ENCODE data around the gene LGALS14. TPM values are rescaled to one million over a fixed set of nuclear protein-coding genes. Genes with fewer than 3 reads are reported as not detected.
"Not testable (repeated sequence)": the region's sequence is repeated elsewhere in the genome, so short reads cannot be mapped to it uniquely, and the experiment has no call there.

Gene LGALS14
- total RNA-seq, 1 donor from 2014 or later = 0.37 TPM

DNA sequence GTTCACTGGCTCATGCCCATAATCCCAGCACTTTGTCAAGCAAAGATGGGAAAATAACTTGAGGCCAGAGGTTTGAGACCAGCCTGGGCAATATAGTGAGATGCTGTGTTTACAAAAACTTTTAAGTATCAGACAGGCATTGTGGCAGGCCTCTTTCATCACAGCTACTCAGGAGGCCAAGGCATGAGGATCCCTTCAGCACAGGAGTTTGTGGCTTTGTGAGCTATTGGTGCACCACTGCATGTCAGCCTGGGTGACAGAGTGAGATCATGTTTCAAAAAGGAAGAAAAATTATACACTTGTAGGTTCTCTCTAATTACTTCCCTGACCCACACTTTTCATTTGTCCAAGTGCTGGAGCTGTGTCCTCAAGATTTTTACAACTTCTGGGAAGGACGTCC is 11.5 kb upstream of the LGALS14 start:
- intact Hi-C loops (cut with micrococcal nuclease) = no loop called here

DNA sequence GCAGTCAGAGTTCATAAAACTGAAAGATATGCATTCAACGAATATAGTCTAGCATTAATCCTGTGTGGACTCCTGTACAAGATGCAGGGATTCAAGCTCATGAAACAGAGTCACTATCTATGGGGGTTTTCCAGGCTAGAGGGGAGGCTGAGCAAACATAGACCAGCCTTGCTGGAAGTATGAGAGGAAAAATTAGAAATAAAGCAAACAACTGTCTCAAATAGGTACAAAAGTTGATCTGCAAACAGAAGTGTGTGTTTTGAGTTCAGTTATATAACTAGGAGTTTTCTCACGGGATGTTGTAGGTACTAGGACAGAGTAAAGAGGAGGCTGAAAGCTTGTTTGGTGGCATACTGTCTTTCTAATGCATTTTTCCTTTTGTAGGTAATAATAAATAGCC is 8.5 kb upstream of the LGALS14 start:
- intact Hi-C loops (cut with micrococcal nuclease) = no loop called here

- intact Hi-C loops (cut with micrococcal nuclease) = no loop called here
These were observed 7.9 kb upstream of the LGALS14 start for GRCh38 chr19:39696387-39696786.

GRCh38 chr19:39698535-39698934 is 5.7 kb upstream of the LGALS14 start:
- intact Hi-C loops (cut with micrococcal nuclease) = no loop called here

DNA sequence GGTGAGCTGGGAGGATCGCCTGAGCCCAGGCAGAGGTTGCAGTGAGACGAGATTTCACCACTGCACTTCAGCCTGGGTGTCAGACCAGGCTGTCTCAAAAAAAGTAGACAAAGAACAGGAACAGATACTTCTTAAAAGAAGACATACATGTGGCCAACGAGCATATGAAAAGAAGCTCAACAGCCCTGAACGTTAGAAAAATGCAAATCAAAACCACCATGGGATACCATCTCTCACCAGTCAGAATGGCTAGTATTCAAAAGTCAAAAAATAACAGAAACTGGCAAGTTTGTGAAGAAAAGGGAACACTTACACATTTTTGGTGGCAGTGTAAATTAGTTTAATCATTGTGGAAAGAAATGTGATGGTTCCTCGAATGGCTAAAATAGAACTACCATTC is 3.0 kb upstream of the LGALS14 start:
- intact Hi-C loops (cut with micrococcal nuclease) = no loop called here

GRCh38 chr19:39705578-39706188 is 1.4 kb downstream of the LGALS14 start:
- intact Hi-C loops (cut with micrococcal nuclease) = loop anchor here (2.0 kb wide), 1 partner anchor 27 kb away; no protein-coding TSS in a partner anchor

- intact Hi-C loops (cut with micrococcal nuclease) = no loop called here
These were observed 4.3 kb downstream of the LGALS14 start for GRCh38 chr19:39708594-39708993.

- intact Hi-C loops (cut with micrococcal nuclease) = no loop called here
These were observed 5.0 kb downstream of the LGALS14 start for GRCh38 chr19:39709026-39709872.

DNA sequence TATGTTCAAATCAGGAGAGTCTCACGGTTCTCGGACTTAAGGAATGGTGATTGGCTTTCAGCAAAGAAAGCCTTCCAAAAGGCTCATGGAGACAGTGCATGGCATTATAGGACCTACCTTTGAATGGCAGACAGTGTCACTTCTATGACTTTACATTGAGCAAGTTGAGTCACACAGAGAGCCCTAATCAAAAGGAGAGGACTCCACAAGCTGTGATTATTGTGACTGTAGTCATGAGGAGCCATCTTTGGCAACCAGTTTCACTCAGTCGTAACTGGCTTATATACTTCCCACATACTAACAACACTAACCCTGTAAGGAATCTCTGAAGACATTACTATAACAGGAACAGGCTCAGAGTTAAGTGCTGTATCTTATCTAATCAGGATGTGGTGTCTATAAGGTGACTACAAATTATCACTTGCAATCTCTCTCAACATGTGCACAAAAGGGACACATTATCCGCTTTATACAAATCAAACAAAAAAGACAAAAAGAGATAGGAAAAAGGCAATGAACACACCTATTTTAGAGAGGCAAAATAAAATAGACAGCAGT is 6.1 kb downstream of the LGALS14 start:
- intact Hi-C loops (cut with micrococcal nuclease) = no loop called here

GRCh38 chr19:39720144-39720543 is 15.9 kb downstream of the LGALS14 start:
- intact Hi-C loops (cut with micrococcal nuclease) = not testable (repeated sequence)

- intact Hi-C loops (cut with micrococcal nuclease) = no loop called here
These were observed 21.7 kb downstream of the LGALS14 start for GRCh38 chr19:39725995-39726394.

DNA sequence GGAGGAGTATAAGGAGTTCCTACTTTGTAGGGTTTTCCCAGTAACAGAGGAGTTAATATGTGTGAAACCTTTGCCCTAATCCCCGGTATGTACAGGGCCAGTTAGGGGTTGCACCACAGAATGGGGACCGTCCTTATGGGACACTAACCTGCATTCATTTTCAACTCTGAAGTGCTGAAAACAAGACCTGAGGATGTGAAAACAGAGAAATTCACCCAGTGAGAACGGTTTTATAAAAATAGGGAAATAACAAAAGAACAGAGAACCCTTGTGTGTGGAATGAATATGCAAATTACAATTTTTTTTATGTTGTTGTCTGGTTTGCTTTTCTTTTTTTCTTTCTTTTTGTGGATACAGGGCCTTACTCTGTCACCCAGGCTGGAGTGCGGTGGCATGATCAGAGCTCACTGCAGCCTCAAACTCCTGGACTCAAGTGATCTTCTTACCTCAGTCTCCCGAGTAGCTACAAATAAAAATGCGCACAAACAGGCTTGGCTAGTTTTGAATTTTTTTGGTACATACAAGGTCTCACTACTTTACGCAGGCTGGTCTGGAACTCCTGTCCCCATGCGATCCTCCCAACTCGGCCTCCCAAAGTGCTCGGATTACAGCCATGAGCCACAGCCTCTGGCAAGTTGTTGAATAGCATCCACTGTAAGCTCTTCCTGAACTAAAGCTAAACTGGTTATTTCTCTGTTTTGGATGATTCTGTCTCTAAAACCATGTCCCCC is 23.0 kb downstream of the LGALS14 start:
- intact Hi-C loops (cut with micrococcal nuclease) = no loop called here

DNA sequence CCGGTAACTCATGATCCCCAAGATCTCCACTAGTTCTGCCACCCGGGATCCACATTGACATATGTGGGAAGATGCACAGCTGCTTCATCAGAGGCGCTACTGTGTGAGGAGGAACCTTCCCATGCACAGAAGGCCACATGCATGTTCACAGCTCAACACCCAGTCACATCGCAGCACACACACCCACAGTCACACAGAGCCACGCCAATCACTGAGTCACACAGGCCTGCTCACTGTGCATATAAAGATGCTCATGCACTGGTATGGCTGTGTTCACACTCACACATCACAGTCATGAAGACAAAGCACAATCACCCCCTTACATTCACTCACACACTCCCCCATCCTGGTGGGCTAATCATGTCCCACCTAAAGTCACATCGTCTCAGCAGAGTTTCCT is 23.8 kb downstream of the LGALS14 start:
- intact Hi-C loops (cut with micrococcal nuclease) = no loop called here

DNA sequence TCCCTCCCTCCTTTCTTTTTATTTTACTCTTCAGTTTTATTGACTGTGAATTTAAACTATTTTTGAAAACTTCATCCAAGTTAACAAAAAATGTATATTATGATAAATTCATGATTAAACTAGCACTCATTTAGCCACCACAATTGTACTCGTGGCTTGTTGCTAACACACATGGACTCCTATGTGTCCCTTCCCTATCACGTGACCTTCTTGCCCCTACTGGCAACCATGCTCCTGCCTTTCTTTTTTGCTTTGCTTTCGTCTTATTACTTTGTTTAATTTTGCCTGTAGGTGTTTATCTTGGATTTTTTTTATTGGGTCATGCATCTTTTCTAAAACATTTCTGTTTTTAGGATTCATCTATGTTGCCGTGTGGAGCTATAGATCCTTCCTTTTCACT is 25.3 kb downstream of the LGALS14 start:
- intact Hi-C loops (cut with micrococcal nuclease) = no loop called here

- intact Hi-C loops (cut with micrococcal nuclease) = no loop called here
These were observed 27.4 kb downstream of the LGALS14 start for GRCh38 chr19:39731685-39732084.

DNA sequence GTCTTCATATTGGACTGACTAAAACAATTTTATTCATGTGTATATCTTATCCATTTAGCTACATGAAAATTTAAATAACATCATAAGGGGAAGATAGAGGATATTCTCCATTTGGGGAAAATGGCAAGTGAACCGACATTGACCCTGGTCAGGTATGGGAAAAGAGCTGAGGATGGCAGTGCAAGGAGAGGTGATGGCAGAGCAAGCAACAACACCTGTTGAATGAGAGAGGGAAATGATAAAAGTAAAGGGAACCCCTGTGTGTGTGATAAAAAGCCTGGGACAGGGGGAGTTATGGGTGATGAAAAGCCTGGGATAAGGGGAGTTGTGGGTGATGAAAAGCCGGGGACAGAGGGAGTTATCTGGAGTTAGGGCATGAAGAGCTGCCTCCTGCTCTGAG is 29.6 kb downstream of the LGALS14 start:
- intact Hi-C loops (cut with micrococcal nuclease) = no loop called here

GRCh38 chr19:39735688-39736087 is 31.4 kb downstream of the LGALS14 start:
- intact Hi-C loops (cut with micrococcal nuclease) = no loop called here

GRCh38 chr19:39736088-39736487 is 31.8 kb downstream of the LGALS14 start:
- intact Hi-C loops (cut with micrococcal nuclease) = no loop called here

GRCh38 chr19:39737351-39737750 is 33.1 kb downstream of the LGALS14 start:
- intact Hi-C loops (cut with micrococcal nuclease) = no loop called here

DNA sequence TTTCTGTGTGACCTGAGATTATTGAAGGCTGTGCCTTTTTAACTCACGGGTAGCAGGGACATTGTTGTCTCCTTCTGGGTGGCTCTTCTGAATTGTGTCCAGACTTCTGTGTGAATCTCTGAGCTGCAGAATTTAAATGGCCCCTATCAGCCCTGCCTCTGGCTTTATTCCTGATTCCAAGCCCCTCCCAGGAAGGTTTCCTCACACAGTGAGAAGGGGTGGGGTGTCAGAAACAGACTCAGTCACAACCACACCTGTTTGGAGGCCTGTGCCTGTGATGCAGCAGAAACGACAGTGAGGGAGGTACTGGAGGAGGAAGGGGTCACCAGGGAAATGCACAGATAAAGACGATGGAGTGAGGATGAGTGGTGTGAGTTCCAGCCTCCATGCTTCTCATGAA is 33.6 kb downstream of the LGALS14 start, which contains the start of gene CLC:
CLC (minus strand) TSS at position 139 of the 400 bp plus-strand sequence; CDS start at position 62, 77 bp downstream.
- intact Hi-C loops (cut with micrococcal nuclease) = no loop called here

- intact Hi-C loops (cut with micrococcal nuclease) = no loop called here
These were observed 34.5 kb downstream of the LGALS14 start for GRCh38 chr19:39738814-39739213.

GRCh38 chr19:39740395-39740794 is 36.1 kb downstream of the LGALS14 start:
- intact Hi-C loops (cut with micrococcal nuclease) = loop anchor here (2.0 kb wide), 1 partner anchor 62 kb away; no protein-coding TSS in a partner anchor

All from T-helper 1 cell treated with Interleukin-12 subunit alpha and Interleukin-12 subunit beta and Interleukin-4 antibody, amounts not matched to agents 30 ng/mL and 1 ng/mL, for 36 hours (primary cell).